22Rv1 (cell line): ENCODE data around the gene NALCN.

Experiments
- H3K27ac ChIP-seq: fragments of 450-650 bp; 2 replicates; pipeline ENCODE4 v1.5.1; 2017
- CTCF ChIP-seq: fragments of 450-650 bp; IDR thresholded peaks from 2 replicates; pipeline ENCODE4 v1.5.1; 2017; ENCODE audit warnings: mild to moderate bottlenecking
- ZFX ChIP-seq: fragments of 450-650 bp; IDR thresholded peaks from 2 replicates; pipeline ENCODE4 v1.6.1; 2017; ENCODE audit warnings: antibody characterized with exemption, borderline replicate concordance

Gene NALCN

GRCh38 chr13:101383595-101383994 lies 32.7 kb downstream of the NALCN start:
- H3K27ac ChIP-seq: no peak overlapping the region
- TF ChIP-seq ZFX (no peak), CTCF (no peak)

GRCh38 chr13:101382701-101383100 lies 33.6 kb downstream of the NALCN start:
- TF ChIP-seq ZFX (no peak), CTCF (no peak)
- H3K27ac ChIP-seq: no peak overlapping the region

GRCh38 chr13:101382086-101382485 lies 34.2 kb downstream of the NALCN start:
- TF ChIP-seq ZFX (no peak), CTCF (no peak)
- no peak overlapping the region for H3K27ac ChIP-seq

GRCh38 chr13:101360525-101360924 lies 55.8 kb downstream of the NALCN start:
- TF ChIP-seq CTCF (no peak), ZFX (no peak)
- no peak overlapping the region for H3K27ac ChIP-seq

- TF ChIP-seq ZFX: no peak
- TF ChIP-seq CTCF: no peak
- H3K27ac ChIP-seq: no peak overlapping the region
Observed at GRCh38 chr13:101354895-101355294, 61.4 kb downstream of the NALCN start.

- no peak overlapping the region for H3K27ac ChIP-seq
- no peak for TF ChIP-seq ZFX
- TF ChIP-seq CTCF: no peak
Observed at GRCh38 chr13:101346942-101347728, 69.2 kb downstream of the NALCN start.

GRCh38 chr13:101346161-101346560 lies 70.1 kb downstream of the NALCN start:
- TF ChIP-seq ZFX (no peak), CTCF (no peak)
- no peak overlapping the region for H3K27ac ChIP-seq
